A549 (cell line): ENCODE results near the gene TRAF3. TPM values are rescaled to one million over a fixed set of nuclear protein-coding genes. Genes with fewer than 3 reads are reported as not detected.

Experiments used
- ATAC-seq, 2 experiments: fragments of 200-7000 bp in 1 of 2; fragments of >200 bp in 1 of 2; cut with Nextera tagmentation in 1 of 2; cut with Tn5 transposase in 1 of 2; 3 replicates each; pipeline versions ENCODE4 v1.8.0 to v1.9.1; 2018 to 2020; ENCODE audit warnings: mild to moderate bottlenecking in 1 of 2, moderate library complexity in 1 of 2
- CTCF ChIA-PET: fragments of 300-600 bp; sonication (Branson Sonifier 250); formaldehyde crosslinking; extraction: SDS; loops from one replicate; lab custom pipeline; 2021; ENCODE audit warnings: antibody characterized with exemption, inconsistent platforms; lab: Yijun Ruan, JAX
- POLR2A ChIA-PET: fragments of 350-600 bp; formaldehyde crosslinking; extraction: SDS; loops from one replicate; lab custom pipeline; 2021; ENCODE audit warnings: antibody characterized with exemption, inconsistent platforms; lab: Yijun Ruan, JAX
- DNase-seq, 2 experiments: peaks; one replicate each; pipeline versions ENCODE4 v3.0.0 to v3.0.0-alpha.2; 2011 to 2016; ENCODE audit warnings: low read depth in 1 of 2, low spot score in 1 of 2
- FAIRE-seq: peaks from 2 replicates; lab custom pipeline; 2011; peaks lifted over from hg19 to GRCh38; lab: Jason Lieb, UNC
- H3K27ac ChIP-seq, 2 experiments: fragments of >200 bp; sonication (Bioruptor Twin); formaldehyde crosslinking; 3 replicates each; pipeline ENCODE4 v1.5.1; 2016 to 2017
- H3K4me1 ChIP-seq: fragments of >200 bp; sonication (Bioruptor Twin); formaldehyde crosslinking; 3 replicates; pipeline ENCODE4 v1.6.1; 2016
- H3K4me2 ChIP-seq: fragments of >200 bp; sonication (Bioruptor Twin); formaldehyde crosslinking; 3 replicates; pipeline ENCODE4 v1.6.1; 2016
- H3K4me3 ChIP-seq: fragments of >200 bp; sonication (Bioruptor Twin); formaldehyde crosslinking; 3 replicates; pipeline ENCODE4 v1.5.1; 2016
- H3K9me3 ChIP-seq: fragments of >200 bp; sonication (Bioruptor Twin); formaldehyde crosslinking; 3 replicates; pipeline ENCODE4 v1.6.1; 2016
- BCL3 ChIP-seq: fragments of >200 bp; sonication (Bioruptor Twin); formaldehyde crosslinking; IDR thresholded peaks from 3 replicates; pipeline ENCODE4 v1.6.1; 2016
- CBX2 ChIP-seq: fragments of 200-600 bp; sonication (generic); IDR thresholded peaks from 2 replicates; pipeline ENCODE4 v1.6.1; 2016; ENCODE audit warnings: low read depth, mild to moderate bottlenecking, borderline replicate concordance
- FOSB ChIP-seq: fragments of 250-450 bp; sonication (Bioruptor Pico); IDR thresholded peaks from 2 replicates; pipeline ENCODE4 v1.5.0; 2020; ENCODE audit warnings: mild to moderate bottlenecking, moderate library complexity
- FOXS1 ChIP-seq: fragments of 250-450 bp; sonication (Bioruptor Pico); IDR thresholded peaks from 2 replicates; pipeline ENCODE4 v1.5.0; 2020; ENCODE audit warnings: mild to moderate bottlenecking, moderate library complexity
- GATA3 ChIP-seq: IDR thresholded peaks from 2 replicates; pipeline ENCODE4 v1.6.1; 2012; ENCODE audit warnings: borderline replicate concordance
- HOXA7 ChIP-seq: fragments of 250-450 bp; sonication (Bioruptor Pico); IDR thresholded peaks from 2 replicates; pipeline ENCODE4 v1.5.0; 2020; ENCODE audit warnings: mild to moderate bottlenecking, moderate library complexity
- JUN ChIP-seq, 2 experiments: fragments of >200 bp; sonication (Bioruptor Twin); formaldehyde crosslinking; IDR thresholded peaks; 2 replicates in 1 of 2; 3 replicates in 1 of 2; pipeline ENCODE4 v1.6.1; 2016 to 2017
- JUNB ChIP-seq: fragments of >200 bp; sonication (Bioruptor Twin); formaldehyde crosslinking; IDR thresholded peaks from 2 replicates; pipeline ENCODE4 v1.6.1; 2016
- MAFK ChIP-seq: fragments of 450-650 bp; IDR thresholded peaks from 2 replicates; pipeline ENCODE4 v1.6.1; 2014; ENCODE audit not compliant: partially characterized antibody
- MAZ ChIP-seq: fragments of 150-350 bp; IDR thresholded peaks from 2 replicates; pipeline ENCODE4 v1.6.1; 2014; ENCODE audit warnings: antibody characterized with exemption, low read depth, low read length, borderline replicate concordance
- NFE2L2 ChIP-seq: fragments of 150-350 bp; conservative IDR thresholded peaks from 2 replicates; pipeline ENCODE4 v1.6.1; 2014; ENCODE audit warnings: low read length
- NR3C1 ChIP-seq: fragments of >200 bp; sonication (Bioruptor Twin); formaldehyde crosslinking; IDR thresholded peaks from 3 replicates; pipeline ENCODE4 v1.6.1; 2017
- PBX3 ChIP-seq: IDR thresholded peaks from 2 replicates; pipeline ENCODE4 v1.6.1; 2012
- PHF8 ChIP-seq: fragments of 200-600 bp; sonication (generic); IDR thresholded peaks from 2 replicates; pipeline ENCODE4 v1.6.1; 2016; ENCODE audit warnings: low read depth, mild to moderate bottlenecking, antibody characterized with exemption, moderate library complexity, borderline replicate concordance
- RAD21 ChIP-seq, 2 experiments: fragments of >200 bp in 1 of 2; sonication (Bioruptor Twin) in 1 of 2; formaldehyde crosslinking in 1 of 2; IDR thresholded peaks in 1 of 2; conservative IDR thresholded peaks in 1 of 2; 2 replicates in 1 of 2; 3 replicates in 1 of 2; pipeline ENCODE4 v1.6.1; 2012 to 2018; ENCODE audit warnings: inconsistent platforms in 1 of 2
- RARB ChIP-seq: fragments of 250-450 bp; sonication (Bioruptor Pico); IDR thresholded peaks from 2 replicates; pipeline ENCODE4 v1.8.0; 2021; ENCODE audit warnings: mild to moderate bottlenecking, moderate library complexity
- RCOR1 ChIP-seq: fragments of 150-350 bp; IDR thresholded peaks from 2 replicates; pipeline ENCODE4 v1.6.1; 2014; ENCODE audit warnings: antibody characterized with exemption, low read length, low read depth
- SMC3 ChIP-seq: fragments of >200 bp; sonication (Bioruptor Twin); formaldehyde crosslinking; IDR thresholded peaks from 3 replicates; pipeline ENCODE4 v1.6.1; 2018; ENCODE audit warnings: inconsistent platforms
- TP53 ChIP-seq: fragments of 250-450 bp; sonication (Bioruptor Pico); IDR thresholded peaks from 2 replicates; pipeline ENCODE4 v1.5.0; 2021; ENCODE audit warnings: mild to moderate bottlenecking, moderate library complexity
- ZC3H11A ChIP-seq: fragments of 450-650 bp; IDR thresholded peaks from 2 replicates; pipeline ENCODE4 v1.6.1; 2014; ENCODE audit warnings: antibody characterized with exemption, mild to moderate bottlenecking
- ZSCAN20 ChIP-seq: fragments of 250-450 bp; sonication (Bioruptor Pico); IDR thresholded peaks from 2 replicates; pipeline ENCODE4 v1.8.0; 2022; ENCODE audit warnings: mild to moderate bottlenecking, moderate library complexity
- WGBS: methylation state at CpG from one replicate; pipeline ENCODE4 v1.1.6; 2017; ENCODE audit errors: missing lambda C conversion rate; 5-methylcytosine and 5-hydroxymethylcytosine counted together
- polyA plus RNA-seq, 4 experiments: library from polyadenylated mRNA; depleted of rRNA in 3 of 4; stranded (reverse); fragments of >200 nt; fragmentation: RNase III in 1 of 4; extraction: RNeasy Plus Mini Kit Qiagen cat#74134 plus additional on column Dnase treatment in 1 of 4; gene quantifications; 2 replicates in 3 of 4; 3 replicates in 1 of 4; pipeline ENCODE4 v1.2.3, GENCODE V29; 2011 to 2017
- TF ChIP-seq, protein P1 (sequence below): fragments of 250-450 bp; sonication (Bioruptor Pico); IDR thresholded peaks from 2 replicates; pipeline ENCODE4 v1.5.0; 2020; ENCODE audit warnings: low read depth, mild to moderate bottlenecking, moderate library complexity
- TF ChIP-seq, protein P2 (sequence below): fragments of 250-450 bp; sonication (Bioruptor Pico); IDR thresholded peaks from 2 replicates; pipeline ENCODE4 v1.5.0; 2021; ENCODE audit warnings: mild to moderate bottlenecking, moderate library complexity, borderline replicate concordance

Gene TRAF3
- polyA plus RNA-seq, 2 of the 4 experiments (the other 2 are of a cell fraction) = 20.2 to 25.5 TPM

- Histone ChIP-seq H3K9me3 (no peaks in the 10 kb centered on the region), H3K4me3 (no peak overlapping the region), H3K4me2 (no peak overlapping the region), H3K27ac (no peak overlapping the region), H3K4me1 (no peaks in the 10 kb centered on the region)
- FAIRE-seq (no peak), ATAC-seq (no peak), DNase-seq (no peak)
- CTCF ChIA-PET = no interaction called here
- WGBS = 95% methylated on average over 38 of the region's 38 CpGs
- POLR2A ChIA-PET = no interaction called here
- TF ChIP-seq RARB (CRISPR knock-in tag) (no peak), MAFK (no peak), RCOR1 (no peak), CBX2 (no peak), NFE2L2 (no peak)
- TF ChIP-seq, protein P1, sequence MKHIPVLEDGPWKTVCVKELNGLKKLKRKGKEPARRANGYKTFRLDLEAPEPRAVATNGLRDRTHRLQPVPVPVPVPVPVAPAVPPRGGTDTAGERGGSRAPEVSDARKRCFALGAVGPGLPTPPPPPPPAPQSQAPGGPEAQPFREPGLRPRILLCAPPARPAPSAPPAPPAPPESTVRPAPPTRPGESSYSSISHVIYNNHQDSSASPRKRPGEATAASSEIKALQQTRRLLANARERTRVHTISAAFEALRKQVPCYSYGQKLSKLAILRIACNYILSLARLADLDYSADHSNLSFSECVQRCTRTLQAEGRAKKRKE (CRISPR knock-in tag) = no peak
Observed at GRCh38 chr14:102905116-102906108, 128.2 kb downstream of the TRAF3 start.

DNA sequence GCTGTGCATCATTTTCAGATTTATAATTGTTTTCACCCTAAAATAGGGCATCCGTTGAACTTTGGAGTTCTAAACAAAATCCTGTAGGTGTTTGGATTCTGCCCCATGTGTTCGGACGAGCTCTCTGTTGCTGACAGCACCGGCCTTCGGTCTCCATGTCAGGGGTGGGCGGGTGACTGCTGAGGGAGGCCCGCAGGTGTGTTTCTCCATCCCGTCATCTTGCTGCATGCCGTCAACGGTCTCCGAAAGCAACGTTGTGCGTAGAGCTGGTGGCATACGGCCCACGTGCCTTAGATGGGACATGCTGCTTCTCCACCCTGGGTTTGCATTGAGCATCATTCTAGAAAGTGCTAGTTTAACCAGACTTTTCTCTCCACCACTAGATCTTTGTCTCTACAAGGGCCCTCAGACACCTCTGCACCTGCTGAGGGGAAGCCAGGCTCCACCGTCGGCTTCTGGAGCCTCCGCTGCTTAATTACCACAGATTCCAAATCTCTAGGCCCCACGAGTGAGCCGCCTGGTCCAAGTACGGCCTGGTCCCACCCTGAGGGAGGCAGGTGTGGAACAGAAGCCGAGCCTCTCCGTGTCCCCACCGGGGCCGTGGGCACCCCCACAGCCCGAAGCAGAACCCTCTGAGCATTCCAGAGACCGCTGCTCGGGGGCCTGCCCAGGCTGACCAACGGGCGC lies 129.5 kb downstream of the TRAF3 start:
- CTCF ChIA-PET = interaction anchor here (0.8 kb wide), 1 partner anchor 11 kb away, joined by 3 read pairs; no protein-coding TSS in a partner anchor
- TF ChIP-seq PBX3 (no peak), FOSB (CRISPR knock-in tag) (no peak), JUN (IDR thresholded peaks at IDR 0.05) (no peak), MAZ (no peak), SMC3 (no peak), ZSCAN20 (CRISPR knock-in tag) (no peak), ZC3H11A (no peak), MAFK (no peak), NR3C1 (no peak), RCOR1 (no peak), RAD21 (conservative IDR thresholded peaks at IDR 0.05 in 1 of 2, IDR thresholded peaks at IDR 0.05 in 1 of 2) (no peak), PHF8 (no peak), FOXS1 (CRISPR knock-in tag) (no peak), GATA3 (no peak), BCL3 (no peak), HOXA7 (no peak), JUNB (no peak), TP53 (CRISPR knock-in tag) (no peak)
- TF ChIP-seq, protein P1 (CRISPR knock-in tag) = no peak
- TF ChIP-seq, protein P2, sequence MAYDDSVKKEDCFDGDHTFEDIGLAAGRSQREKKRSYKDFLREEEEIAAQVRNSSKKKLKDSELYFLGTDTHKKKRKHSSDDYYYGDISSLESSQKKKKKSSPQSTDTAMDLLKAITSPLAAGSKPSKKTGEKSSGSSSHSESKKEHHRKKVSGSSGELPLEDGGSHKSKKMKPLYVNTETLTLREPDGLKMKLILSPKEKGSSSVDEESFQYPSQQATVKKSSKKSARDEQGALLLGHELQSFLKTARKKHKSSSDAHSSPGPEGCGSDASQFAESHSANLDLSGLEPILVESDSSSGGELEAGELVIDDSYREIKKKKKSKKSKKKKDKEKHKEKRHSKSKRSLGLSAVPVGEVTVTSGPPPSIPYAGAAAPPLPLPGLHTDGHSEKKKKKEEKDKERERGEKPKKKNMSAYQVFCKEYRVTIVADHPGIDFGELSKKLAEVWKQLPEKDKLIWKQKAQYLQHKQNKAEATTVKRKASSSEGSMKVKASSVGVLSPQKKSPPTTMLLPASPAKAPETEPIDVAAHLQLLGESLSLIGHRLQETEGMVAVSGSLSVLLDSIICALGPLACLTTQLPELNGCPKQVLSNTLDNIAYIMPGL (CRISPR knock-in tag) = no peak
- FAIRE-seq = no peak
- Histone ChIP-seq H3K4me1 (no peaks in the 10 kb centered on the region), H3K4me2 (no peak overlapping the region), H3K27ac (no peak overlapping the region), H3K9me3 (no peaks in the 10 kb centered on the region), H3K4me3 (no peak overlapping the region)
- no peak for ATAC-seq
- POLR2A ChIA-PET = no interaction called here
- no peak for DNase-seq
- 95% methylated on average over 30 of the region's 30 CpGs for WGBS
